GM04504 (cell line): ENCODE results near the gene MDC1.
"Not testable (repeated sequence)": the region's sequence is repeated elsewhere in the genome, so short reads cannot be mapped to it uniquely, and the experiment has no call there.

ENCODE experiments used
- DNase-seq: peaks from one replicate; pipeline ENCODE4 v3.0.0-alpha.2; 2012; ENCODE audit warnings: low read depth

The MDC1 gene

DNA sequence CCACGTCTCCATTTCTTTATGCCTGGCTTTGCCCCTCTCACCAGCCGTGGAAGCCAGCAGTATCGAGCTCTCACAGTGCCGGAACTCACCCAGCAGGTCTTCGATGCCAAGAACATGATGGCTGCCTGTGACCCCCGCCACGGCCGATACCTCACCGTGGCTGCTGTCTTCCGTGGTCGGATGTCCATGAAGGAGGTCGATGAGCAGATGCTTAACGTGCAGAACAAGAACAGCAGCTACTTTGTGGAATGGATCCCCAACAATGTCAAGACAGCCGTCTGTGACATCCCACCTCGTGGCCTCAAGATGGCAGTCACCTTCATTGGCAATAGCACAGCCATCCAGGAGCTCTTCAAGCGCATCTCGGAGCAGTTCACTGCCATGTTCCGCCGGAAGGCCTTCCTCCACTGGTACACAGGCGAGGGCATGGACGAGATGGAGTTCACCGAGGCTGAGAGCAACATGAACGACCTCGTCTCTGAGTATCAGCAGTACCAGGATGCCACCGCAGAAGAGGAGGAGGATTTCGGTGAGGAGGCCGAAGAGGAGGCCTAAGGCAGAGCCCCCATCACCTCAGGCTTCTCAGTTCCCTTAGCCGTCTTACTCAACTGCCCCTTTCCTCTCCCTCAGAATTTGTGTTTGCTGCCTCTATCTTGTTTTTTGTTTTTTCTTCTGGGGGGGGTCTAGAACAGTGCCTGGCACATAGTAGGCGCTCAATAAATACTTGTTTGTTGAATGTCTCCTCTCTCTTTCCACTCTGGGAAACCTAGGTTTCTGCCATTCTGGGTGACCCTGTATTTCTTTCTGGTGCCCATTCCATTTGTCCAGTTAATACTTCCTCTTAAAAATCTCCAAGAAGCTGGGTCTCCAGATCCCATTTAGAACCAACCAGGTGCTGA, 7.0 kb upstream of the MDC1 start:
- not testable (repeated sequence) for DNase-seq

DNA sequence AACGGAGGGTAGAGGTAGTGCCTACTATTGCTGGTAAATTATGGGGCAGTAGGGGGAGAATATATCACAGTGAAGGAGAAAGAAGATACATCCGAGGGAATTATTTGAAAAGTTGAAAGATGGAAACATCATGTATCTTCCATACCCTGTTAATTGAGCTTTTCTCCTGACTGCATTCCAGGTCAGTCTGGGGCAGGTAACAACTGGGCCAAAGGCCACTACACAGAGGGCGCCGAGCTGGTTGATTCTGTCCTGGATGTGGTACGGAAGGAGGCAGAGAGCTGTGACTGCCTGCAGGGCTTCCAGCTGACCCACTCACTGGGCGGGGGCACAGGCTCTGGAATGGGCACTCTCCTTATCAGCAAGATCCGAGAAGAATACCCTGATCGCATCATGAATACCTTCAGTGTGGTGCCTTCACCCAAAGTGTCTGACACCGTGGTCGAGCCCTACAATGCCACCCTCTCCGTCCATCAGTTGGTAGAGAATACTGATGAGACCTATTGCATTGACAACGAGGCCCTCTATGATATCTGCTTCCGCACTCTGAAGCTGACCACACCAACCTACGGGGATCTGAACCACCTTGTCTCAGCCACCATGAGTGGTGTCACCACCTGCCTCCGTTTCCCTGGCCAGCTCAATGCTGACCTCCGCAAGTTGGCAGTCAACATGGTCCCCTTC, 6.2 kb upstream of the MDC1 start:
- not testable (repeated sequence) for DNase-seq

DNA sequence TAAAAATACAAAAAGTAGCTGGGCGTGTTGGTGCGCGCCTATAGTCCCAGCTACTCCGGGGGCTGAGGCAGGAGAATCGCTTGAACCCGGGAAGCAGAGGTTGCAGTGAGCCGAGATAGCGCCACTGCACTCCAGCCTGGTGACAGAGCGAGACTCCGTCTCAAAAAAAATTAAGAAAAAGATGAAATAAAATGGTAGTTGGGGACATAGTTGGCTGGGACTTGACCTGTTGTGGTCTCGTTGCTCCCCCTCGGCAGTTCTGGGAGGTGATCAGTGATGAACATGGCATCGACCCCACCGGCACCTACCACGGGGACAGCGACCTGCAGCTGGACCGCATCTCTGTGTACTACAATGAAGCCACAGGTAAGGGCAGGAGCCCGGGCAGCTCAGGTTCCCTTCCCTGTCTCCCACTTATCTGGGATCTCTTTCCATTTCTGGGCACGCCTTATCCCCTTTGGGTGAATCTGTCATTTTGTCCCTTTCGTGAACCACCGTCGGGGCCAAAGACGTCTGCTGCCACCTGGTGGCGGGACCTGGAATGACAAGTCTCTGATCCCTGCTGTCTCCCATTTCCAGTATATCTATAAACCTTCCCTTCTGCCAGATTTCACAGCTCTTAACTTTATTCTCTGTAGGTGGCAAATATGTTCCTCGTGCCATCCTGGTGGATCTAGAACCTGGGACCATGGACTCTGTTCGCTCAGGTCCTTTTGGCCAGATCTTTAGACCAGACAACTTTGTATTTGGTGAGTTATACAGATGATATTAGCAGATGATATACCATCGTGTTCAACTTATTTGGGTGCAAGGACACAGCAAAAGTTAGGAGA, 5.4 kb upstream of the MDC1 start:
- no peak for DNase-seq

DNA sequence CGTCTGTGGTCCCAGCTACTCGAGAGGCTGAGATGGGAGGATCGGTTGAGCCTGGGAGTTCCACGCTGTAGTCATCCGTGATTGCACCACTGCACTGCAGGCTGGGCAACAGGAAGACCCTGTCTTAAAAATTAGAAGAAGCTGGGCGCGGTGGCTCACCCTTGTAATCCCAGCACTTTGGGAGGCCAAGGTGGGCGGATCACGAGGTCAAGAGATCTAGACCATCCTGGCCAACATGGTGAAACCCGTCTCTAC, 4.9 kb upstream of the MDC1 start:
- DNase-seq, result not testable (repeated sequence)

DNA sequence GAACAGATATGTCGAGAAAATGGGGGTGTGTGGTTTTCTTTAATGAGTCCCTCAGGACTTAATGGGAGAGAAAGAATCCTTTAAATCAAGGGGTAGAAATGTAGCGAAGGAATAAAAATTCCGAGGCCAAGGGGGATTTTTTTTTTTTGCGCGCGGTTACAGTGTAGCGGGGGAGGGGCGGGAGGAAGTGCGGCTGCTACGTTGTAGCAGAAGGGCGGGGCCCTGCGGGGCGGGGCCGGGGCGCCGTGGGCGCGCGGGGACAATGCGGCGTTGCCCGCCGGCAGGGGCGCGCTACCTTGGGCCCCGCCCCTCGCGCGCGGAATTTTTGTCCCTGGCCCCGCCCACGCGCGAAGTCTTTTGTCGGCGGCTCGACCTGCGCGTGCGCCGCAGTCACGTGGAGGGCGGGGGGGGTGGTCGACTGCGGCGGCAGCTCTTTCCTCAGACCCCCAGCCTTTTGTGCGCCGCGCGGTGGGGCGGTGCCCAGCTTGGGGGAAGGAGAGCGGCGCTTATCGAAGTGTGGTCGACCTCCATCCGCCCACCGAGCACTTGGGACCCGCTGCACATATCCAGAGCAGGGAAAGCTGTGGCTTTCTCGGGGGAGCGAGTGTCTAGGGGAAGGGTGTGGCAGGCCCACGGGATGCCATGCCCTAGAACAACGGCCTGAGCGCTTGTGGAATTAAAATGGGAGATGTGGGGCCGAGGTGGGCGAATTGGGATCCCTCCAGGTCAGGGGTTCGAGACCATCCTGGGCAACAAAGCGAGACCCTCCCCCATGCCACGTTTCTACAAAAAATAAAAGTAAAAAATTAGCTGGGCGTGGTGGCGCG, 4.3 kb upstream of the MDC1 start:
- peak; percentile 80 for DNase-seq

DNA sequence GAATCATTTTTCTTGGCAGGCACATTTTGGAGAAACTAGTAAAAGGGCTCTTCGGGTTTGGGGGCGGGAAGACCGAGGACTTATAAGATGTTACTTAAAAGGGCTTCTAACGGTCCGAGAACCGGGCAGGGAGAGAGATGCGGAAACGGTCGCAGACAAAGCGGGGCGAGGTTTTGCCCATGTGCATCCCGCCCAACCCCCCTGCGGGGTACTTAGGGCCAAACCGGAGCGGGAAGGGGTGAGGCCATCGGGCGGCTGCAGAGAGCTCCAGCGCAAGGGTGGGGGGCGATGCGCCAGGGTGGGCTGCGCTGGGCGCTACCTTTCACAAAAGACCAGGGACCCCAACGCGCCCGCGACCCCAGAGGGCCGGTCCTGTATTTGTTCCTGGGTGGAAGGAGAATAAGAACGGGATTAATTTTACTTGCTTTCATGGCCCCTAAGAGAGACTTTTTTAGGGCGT, 3.7 kb upstream of the MDC1 start:
- DNase-seq, result no peak

DNA sequence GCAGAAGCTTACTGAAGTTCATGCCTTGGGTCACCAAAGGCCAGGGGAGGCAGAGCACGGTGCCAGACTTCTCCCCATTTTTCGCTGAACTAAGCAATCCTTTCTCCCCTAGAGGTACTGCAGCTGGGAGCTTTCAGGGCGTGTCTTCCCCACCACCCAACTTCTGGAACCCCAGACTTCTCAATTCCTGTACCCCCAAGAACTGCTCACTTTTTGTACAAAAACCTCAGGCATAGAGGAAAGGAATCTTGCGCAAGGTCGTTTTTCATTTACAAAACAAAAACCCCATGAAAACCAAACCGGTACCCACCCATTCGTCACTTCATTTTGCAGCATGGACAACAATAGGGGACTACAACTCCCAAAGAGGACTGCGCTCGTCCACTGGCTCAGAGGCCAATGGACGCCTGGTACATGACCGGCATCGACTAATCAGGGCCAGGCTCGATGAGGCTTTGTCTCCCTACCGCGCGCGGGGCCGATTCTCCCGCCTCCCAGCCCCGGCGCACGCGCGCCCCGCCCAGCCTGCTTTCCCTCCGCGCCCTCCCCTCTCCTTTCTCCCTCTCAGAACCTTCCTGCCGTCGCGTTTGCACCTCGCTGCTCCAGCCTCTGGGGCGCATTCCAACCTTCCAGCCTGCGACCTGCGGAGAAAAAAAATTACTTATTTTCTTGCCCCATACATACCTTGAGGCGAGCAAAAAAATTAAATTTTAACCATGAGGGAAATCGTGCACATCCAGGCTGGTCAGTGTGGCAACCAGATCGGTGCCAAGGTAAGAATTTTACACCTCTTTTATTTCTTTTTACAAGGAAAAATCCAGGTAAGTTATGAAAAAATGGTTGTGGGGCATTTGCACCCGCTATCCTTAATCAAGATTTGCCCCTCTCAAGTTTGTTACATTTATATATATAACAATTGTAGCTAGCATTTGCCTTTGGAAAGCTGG, 3.0 kb upstream of the MDC1 start, which contains the start of gene TUBB:
Gene TUBB, plus strand, starts transcription at position 562 of the 947 bp plus-strand sequence. Its CDS starts 155 bp downstream, at position 717.
- DNase-seq, result peak; percentile 94

DNA sequence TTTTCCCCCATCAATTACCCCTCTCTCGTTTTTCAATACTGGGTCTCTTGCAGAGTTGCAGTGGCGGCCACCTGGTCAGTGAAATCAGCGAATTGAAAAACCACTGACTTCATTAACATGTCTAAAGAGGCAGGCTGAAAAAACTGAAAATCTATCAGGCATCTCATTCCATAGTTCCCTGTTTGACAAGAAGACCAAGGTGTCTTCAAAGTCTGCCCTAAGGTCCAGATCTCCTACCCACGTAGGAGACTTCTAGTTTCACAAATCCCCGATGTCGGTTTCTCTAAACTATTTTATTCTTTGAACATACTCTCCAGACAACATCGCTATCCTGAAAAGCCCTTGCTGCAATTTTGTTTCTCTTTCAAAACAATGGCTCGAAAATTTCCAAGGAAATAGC, 2.3 kb upstream of the MDC1 start:
- DNase-seq, result no peak

DNA sequence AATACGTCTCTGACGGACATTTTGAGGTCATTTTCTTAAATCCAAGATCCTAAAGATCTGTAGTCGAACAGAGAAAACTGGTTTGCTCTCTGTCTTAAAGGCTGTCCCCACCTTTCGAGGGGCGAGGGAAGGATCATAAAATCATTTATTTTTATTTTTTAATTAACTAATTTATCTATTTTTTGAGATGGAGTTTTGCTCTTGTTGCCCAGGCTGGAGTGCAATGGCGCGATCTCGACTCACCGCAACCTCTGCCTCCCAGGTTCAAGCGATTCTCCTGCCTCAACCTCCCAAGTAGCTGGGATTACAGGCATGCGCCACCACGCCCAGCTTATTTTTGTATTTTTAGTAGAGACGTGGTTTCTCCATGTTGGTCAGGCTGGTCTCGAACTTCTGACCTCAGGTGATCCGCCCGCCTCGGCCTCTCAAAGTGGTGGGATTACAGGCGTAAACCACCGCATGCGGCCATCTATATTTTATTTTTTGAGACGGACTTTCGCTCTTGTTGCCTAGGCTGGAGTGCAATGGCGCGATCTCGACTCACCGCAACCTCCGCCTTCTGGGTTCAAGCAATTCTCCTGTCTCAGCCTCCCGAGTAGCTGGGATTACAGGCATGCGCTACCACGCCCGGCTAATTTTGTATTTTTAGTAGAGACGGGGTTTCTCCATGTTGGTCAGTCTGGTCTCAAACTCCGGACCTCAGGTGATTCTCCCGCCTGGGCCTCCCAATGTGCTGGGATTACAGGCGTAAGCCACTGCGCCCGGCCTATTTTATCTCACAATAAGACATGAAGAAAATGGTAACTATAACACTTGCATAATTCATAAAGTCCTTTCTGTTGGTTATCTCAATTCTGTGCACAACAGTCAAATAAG, 1.0 kb upstream of the MDC1 start:
- not testable (repeated sequence) for DNase-seq

DNA sequence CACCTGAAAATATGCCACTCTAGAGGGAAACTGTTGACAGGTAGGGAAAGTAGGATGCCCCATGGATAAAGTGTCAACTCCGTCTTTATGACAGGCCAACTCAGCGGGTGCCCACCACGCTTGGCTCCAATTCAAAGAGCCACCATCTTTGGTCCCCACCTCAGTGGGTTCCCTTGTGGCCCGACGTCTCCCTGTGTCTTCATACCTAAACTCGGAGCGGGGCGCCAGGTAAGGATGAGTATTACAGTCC, 277 bp downstream of the MDC1 start:
- no peak for DNase-seq

DNA sequence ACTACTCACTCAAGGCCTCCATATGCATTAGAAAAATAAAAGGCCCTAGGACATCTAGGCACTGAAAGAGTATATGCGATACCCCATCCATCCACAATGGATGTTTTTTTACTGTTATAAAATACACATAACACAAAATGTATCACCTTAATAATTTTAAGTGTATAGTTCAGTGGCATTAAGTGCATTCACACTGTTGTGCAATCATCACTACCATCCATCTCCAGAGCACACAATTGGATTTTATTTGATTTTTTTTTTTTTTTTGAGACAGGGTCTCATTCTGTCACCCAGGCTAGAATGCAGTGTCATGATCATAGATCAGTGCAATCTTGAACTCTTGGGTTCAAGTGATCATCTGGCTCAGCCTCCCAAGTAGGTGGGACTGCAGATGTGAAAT, 2.8 kb downstream of the MDC1 start:
- no peak for DNase-seq

DNA sequence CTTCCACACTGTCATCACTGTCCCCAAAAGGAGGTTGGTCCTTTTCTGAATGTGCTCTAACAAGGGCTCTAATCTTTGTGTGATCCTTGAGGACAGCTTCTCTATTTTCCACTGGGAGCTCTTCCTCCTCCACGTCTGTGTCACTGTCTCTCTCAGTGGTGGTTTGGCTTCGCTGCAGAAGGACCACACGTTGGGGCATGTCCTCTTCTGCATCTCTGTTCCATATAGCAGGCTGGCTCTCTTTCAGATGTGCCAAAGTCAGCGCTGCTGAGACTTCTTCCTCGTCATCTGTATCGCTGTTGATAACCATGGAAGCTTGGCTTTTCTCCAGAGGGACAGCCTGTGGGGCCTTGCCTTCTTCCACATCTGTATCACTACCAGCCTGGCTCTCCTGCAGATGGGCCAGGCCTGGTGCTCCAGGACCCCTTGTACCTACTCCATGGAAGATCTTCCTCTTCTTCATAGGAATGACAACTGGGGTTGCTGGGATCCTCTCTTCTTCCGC, 4.6 kb downstream of the MDC1 start:
- DNase-seq, result no peak

DNA sequence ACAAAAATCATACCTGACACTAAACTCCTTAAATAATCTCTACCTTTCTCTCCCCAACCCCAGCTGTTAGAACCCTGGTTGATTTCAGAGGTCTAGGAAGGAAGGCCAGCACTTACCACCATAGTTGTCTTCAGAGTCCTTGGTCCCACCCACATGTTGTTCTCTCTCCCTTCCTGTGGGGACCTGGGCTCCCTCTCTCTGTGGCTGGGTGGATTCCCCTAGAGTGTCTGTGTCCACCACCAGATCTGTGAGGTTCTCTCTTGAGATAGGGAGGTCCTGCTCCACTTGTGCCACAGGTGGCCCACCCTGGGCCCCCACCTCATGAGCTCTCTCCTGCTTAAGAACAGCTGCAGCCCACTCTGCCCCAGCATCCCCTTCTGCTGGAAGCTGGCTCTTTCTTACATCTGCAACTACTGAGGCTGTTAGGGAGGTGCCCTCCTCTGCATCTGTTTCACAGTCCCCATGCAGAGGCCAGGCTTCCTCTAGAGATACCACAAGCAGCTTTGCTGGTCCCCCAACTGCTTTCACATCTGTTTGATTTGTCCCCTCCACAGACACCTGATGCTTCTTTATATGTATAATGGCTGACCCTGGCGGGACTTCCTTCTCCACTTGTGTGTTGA, 5.2 kb downstream of the MDC1 start:
- DNase-seq, result no peak

DNA sequence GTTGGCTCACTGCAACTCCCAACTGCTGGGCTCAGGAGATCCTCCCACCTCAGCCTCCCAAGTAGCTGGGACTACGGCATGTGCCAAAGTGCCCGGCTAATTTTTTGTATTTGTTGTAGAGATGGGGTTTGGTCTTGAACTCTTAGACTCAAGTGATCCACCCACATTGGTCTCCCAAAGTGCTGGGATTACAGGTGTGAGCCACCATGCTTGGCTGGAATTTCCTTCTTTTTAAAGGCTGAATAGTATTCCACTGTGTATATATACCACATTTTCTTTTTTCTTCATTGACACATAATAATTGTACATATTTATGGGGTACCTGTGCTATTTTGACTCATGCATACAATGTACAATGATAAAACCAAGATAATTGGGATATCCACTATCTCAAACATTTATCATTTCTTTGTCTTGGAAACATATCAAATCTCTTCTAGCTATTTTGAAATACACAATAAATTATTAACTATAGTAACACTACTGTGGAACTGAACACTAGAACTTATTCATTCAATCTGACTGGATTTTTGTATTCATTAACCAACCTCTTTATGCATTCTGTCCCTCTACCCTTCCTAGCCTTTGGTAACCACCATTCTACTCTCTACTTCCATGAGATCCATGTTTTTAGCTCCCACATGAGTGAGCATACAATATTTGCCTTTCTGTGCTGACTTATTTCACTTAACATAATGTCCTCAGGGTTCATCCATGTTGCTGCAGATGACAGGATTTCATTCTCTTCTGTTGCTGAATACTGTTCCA, 7.8 kb downstream of the MDC1 start:
- DNase-seq, result no peak

DNA sequence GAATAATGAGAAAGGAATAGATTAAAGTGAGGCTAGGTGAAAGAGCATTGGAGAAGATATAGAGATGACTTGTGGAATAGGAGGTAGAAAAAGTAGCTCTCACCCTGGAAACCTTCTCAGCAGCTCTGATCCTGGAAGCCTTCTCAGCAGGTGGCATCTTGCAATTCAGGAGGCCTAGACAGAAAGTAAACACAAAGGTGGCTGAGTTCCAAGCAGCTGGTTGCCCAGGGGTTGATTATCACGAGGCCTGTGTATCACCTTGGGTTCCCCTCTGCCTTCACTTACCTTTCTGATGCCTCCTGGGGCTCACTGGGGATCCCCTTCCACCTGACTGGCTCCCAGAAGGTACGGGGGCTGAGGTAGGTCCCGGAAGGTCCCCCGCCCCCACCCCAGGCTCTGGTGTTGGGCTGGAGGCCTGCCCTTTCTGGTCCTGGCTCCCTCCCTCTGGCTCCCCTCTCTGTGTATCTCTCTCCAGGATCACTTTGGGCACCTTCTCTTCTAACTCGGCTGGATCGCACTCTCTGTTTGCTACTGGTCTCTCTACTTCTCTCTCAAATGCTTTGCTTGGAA, 9.7 kb downstream of the MDC1 start:
- no peak for DNase-seq

DNA sequence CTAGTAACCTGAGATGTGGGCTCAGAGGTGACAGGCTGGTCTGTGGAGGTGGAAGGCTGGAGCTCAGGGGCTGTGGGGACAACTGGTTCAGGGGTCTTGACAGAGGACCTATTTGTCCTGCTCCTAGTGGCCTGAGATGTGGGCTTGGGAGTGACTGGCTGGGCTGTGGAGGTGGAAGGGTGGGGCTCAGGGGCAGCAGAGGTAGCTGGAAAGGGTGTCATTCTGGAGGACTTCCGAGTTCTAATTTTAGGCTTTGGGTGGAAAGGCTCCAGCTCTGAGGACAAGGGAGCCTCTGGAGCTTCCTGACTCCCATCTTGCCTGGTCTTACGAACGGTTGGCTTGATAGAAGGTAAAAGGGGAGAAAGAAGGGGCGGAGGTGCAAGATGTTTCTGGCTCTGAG, 11.5 kb downstream of the MDC1 start:
- DNase-seq, result no peak

DNA sequence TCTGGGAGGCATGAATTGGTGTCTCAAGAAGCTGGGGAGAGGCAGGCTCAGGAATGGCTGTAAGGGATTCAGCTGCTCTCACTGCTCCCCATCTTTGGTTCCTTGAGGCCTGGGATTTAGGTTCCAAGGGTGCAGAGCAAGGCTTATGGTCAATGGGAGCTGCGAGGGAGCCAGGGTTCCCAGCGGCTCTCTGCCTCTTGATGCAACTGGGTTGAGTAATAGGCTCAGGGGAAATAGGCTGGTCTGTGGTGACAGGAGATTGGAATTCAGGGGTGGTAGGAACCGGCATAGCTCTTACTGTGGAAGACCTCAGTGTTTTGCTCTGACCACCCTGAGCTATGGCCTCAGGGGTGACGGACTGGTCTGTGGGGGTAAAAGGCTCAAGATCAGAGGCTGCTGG, 13.3 kb downstream of the MDC1 start:
- no peak for DNase-seq

DNA sequence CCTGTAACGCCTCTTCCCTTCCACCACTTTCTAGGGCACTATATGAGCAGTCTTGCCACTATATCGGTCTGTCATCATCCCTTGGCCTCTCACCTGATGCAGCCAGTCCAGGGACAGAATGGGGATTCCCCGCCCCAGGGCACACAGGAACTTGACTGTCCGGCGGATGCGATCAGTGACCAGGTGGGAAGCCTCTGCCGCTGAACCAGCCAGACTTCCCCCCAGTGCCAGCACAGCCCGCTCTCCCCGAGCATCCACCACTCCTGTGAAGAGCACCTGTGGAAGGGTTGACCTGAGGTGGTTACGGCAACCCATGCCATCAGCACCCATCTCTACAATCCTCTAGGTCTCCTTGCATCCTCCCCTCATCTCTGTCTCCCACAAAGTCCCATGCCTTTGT, 14.1 kb downstream of the MDC1 start:
- no peak for DNase-seq
